Keratinocyte (primary cell): ENCODE results near the gene PEDS1.

ENCODE experiments used
- EZH2 ChIP-seq: IDR thresholded peaks from one replicate; pipeline ENCODE4 v1.6.1; 2012; ENCODE audit warnings: inconsistent platforms, mild to moderate bottlenecking, low read length, moderate library complexity
- TF ChIP-seq, protein P1 (sequence below), 3 experiments: IDR thresholded peaks in 1 of 3; conservative IDR thresholded peaks in 1 of 3; optimal IDR thresholded peaks in 1 of 3; 2 replicates in 2 of 3; 3 replicates in 1 of 3; pipeline versions ENCODE3 to v1.5.1; 2011; ENCODE audit warnings: low read length in 3 of 3, mild to moderate bottlenecking in 3 of 3, moderate library complexity in 2 of 3, control low read depth in 1 of 3, inconsistent platforms in 1 of 3; ENCODE audit not compliant: insufficient read depth in 2 of 3; ENCODE audit errors: extremely low read depth in 1 of 3

DNA sequence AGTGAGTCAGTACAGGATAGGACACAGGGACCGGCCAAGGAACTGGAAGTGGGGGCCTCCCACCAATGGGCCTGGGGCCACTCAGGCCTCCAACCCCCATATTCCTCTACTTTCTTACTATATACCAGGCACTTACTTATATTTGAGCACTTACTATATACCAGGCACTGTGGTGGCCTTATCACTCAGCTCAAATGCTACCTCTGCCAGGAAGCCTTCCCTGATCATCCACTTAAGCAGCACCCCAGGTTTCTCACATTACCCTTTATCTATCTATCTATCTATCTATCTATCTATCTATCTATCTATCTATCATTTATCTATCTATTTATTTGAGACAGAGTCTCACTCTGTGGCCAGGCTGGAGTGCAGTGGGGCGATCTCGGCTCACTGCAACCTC is 28.2 kb downstream of the PEDS1 start:
- TF ChIP-seq, protein P1, sequence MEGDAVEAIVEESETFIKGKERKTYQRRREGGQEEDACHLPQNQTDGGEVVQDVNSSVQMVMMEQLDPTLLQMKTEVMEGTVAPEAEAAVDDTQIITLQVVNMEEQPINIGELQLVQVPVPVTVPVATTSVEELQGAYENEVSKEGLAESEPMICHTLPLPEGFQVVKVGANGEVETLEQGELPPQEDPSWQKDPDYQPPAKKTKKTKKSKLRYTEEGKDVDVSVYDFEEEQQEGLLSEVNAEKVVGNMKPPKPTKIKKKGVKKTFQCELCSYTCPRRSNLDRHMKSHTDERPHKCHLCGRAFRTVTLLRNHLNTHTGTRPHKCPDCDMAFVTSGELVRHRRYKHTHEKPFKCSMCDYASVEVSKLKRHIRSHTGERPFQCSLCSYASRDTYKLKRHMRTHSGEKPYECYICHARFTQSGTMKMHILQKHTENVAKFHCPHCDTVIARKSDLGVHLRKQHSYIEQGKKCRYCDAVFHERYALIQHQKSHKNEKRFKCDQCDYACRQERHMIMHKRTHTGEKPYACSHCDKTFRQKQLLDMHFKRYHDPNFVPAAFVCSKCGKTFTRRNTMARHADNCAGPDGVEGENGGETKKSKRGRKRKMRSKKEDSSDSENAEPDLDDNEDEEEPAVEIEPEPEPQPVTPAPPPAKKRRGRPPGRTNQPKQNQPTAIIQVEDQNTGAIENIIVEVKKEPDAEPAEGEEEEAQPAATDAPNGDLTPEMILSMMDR (optimal IDR thresholded peaks at IDR 0.05 in 1 of 3, IDR thresholded peaks at IDR 0.05 in 1 of 3, conservative IDR thresholded peaks at IDR 0.05 in 1 of 3; ENCODE audit: extremely low read depth in 1 of 3, insufficient read depth in 2 of 3, low read length in 3 of 3): no peak
- TF ChIP-seq EZH2: no peak
